H1 (cell line): ENCODE results near the gene CST2.
"Not testable (repeated sequence)": the region's sequence is repeated elsewhere in the genome, so short reads cannot be mapped to it uniquely, and the experiment has no call there.

Experiments
- CEBPB ChIP-seq: IDR thresholded peaks from 2 replicates; pipeline ENCODE4 v1.6.1; 2012; ENCODE audit warnings: low read depth, low read length
- CTCF ChIP-seq, 3 experiments: IDR thresholded peaks; 1 replicate in 2 of 3; 2 replicates in 1 of 3; pipeline versions ENCODE4 v1.5.1 to v1.6.1; 2011; ENCODE audit warnings: low read length in 3 of 3, mild to moderate bottlenecking in 3 of 3, inconsistent platforms in 2 of 3, low read depth in 1 of 3, moderate library complexity in 1 of 3; ENCODE audit not compliant: insufficient read depth in 1 of 3; ENCODE audit errors: control extremely low read depth in 1 of 3
- EP300 ChIP-seq, 2 experiments: IDR thresholded peaks; 1 replicate in 1 of 2; 2 replicates in 1 of 2; pipeline ENCODE4 v1.6.1; 2011 to 2012; ENCODE audit warnings: low read depth in 2 of 2, low read length in 2 of 2, mild to moderate bottlenecking in 2 of 2, borderline replicate concordance in 1 of 2, inconsistent platforms in 1 of 2, moderate library complexity in 1 of 2
- EZH2 ChIP-seq: fragments of 200-600 bp; sonication (generic); IDR thresholded peaks from 2 replicates; pipeline ENCODE4 v1.7.1; 2012; ENCODE audit warnings: low read depth, mild to moderate bottlenecking, moderate library complexity, low read length, inconsistent platforms; ENCODE audit not compliant: severe bottlenecking
- HDAC2 ChIP-seq, 2 experiments: fragments of 300-600 bp in 1 of 2; sonication (generic) in 1 of 2; IDR thresholded peaks; 2 replicates each; pipeline ENCODE4 v1.6.1; 2011 to 2012; ENCODE audit warnings: low read depth in 2 of 2, low read length in 2 of 2, mild to moderate bottlenecking in 2 of 2, moderate library complexity in 2 of 2, borderline replicate concordance in 1 of 2, inconsistent platforms in 1 of 2
- MAX ChIP-seq: IDR thresholded peaks from 2 replicates; pipeline ENCODE4 v1.6.1; 2012; ENCODE audit warnings: inconsistent platforms
- POLR2A ChIP-seq, 2 experiments: IDR thresholded peaks; 1 replicate in 1 of 2; 2 replicates in 1 of 2; pipeline ENCODE4 v1.6.1; 2011; ENCODE audit warnings: low read depth in 2 of 2, low read length in 2 of 2, mild to moderate bottlenecking in 2 of 2; ENCODE audit errors: control extremely low read depth in 1 of 2
- SP2 ChIP-seq: IDR thresholded peaks from 2 replicates; pipeline ENCODE4 v1.6.1; 2012; ENCODE audit warnings: mild to moderate bottlenecking, low read length, inconsistent platforms
- TAF1 ChIP-seq: IDR thresholded peaks from 2 replicates; pipeline ENCODE4 v1.6.1; 2011; ENCODE audit warnings: mild to moderate bottlenecking, low read depth, low read length

- not testable (repeated sequence) for TF ChIP-seq EP300 (IDR thresholded peaks at IDR 0.05; ENCODE audit: borderline replicate concordance in 1 of 2, low read depth in 2 of 2, low read length in 2 of 2); CTCF (IDR thresholded peaks at IDR 0.05; ENCODE audit: control extremely low read depth in 1 of 3, insufficient read depth in 1 of 3, low read depth in 1 of 3, low read length in 3 of 3); HDAC2 (IDR thresholded peaks at IDR 0.05; ENCODE audit: borderline replicate concordance in 1 of 2, low read depth in 2 of 2, low read length in 2 of 2); MAX; SP2; TAF1; CEBPB; POLR2A (IDR thresholded peaks at IDR 0.05; ENCODE audit: control extremely low read depth in 1 of 2, low read depth in 2 of 2, low read length in 2 of 2); EZH2
These were observed 16.2 kb downstream of the CST2 start for GRCh38 chr20:23810349-23810748.
